PC-9 (cell line): ENCODE data around the gene SAMD7.

ENCODE experiments used
- EZH2 ChIP-seq: fragments of 200-600 bp; sonication (generic); IDR thresholded peaks from 2 replicates; pipeline ENCODE4 v1.8.0; 2017; ENCODE audit warnings: antibody characterized with exemption, low read depth
- TF ChIP-seq, protein P1 (sequence below): fragments of 200-600 bp; sonication (generic); conservative IDR thresholded peaks from 2 replicates; pipeline ENCODE4 v1.6.1; 2017; ENCODE audit warnings: mixed run types, antibody characterized with exemption, mild to moderate bottlenecking, moderate library complexity

- TF ChIP-seq, protein P1, sequence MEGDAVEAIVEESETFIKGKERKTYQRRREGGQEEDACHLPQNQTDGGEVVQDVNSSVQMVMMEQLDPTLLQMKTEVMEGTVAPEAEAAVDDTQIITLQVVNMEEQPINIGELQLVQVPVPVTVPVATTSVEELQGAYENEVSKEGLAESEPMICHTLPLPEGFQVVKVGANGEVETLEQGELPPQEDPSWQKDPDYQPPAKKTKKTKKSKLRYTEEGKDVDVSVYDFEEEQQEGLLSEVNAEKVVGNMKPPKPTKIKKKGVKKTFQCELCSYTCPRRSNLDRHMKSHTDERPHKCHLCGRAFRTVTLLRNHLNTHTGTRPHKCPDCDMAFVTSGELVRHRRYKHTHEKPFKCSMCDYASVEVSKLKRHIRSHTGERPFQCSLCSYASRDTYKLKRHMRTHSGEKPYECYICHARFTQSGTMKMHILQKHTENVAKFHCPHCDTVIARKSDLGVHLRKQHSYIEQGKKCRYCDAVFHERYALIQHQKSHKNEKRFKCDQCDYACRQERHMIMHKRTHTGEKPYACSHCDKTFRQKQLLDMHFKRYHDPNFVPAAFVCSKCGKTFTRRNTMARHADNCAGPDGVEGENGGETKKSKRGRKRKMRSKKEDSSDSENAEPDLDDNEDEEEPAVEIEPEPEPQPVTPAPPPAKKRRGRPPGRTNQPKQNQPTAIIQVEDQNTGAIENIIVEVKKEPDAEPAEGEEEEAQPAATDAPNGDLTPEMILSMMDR = no peak
- TF ChIP-seq EZH2 = no peak
Observed at GRCh38 chr3:169946336-169946735, 35.0 kb downstream of the SAMD7 start.
